WERI-Rb-1 (cell line): Measurements from ENCODE around the gene SPATA13.
A peak's percentile ranks its signal among the peaks of the same experiment; 100 is the strongest.

Experiments
- DNase-seq: peaks from one replicate; pipeline ENCODE4 v3.0.0-alpha.2; 2020
- H3K27ac ChIP-seq: fragments of 250-450 bp; sonication (Bioruptor Pico); 2 replicates; pipeline ENCODE4 v1.5.1; 2020; ENCODE audit warnings: mild to moderate bottlenecking, moderate library complexity
- H3K27me3 ChIP-seq: fragments of 250-450 bp; sonication (Bioruptor Pico); 2 replicates; pipeline ENCODE4 v1.5.1; 2021; ENCODE audit warnings: mild to moderate bottlenecking, low read depth, moderate library complexity; ENCODE audit not compliant: insufficient read depth, severe bottlenecking
- H3K36me3 ChIP-seq: fragments of 250-450 bp; sonication (Bioruptor Pico); 2 replicates; pipeline ENCODE4 v1.5.1; 2020; ENCODE audit warnings: mild to moderate bottlenecking, moderate library complexity
- H3K4me3 ChIP-seq: 2 replicates; pipeline ENCODE4 v1.5.1; 2011; ENCODE audit warnings: low read depth, mild to moderate bottlenecking, control low read depth, low read length
- H3K9me3 ChIP-seq: fragments of 250-450 bp; sonication (Bioruptor Pico); 2 replicates; pipeline ENCODE4 v1.5.1; 2021; ENCODE audit warnings: mild to moderate bottlenecking, moderate library complexity; ENCODE audit not compliant: severe bottlenecking
- TF ChIP-seq, protein P1 (sequence below): IDR thresholded peaks from 2 replicates; pipeline ENCODE4 v1.5.1; 2011; ENCODE audit warnings: low read depth, mild to moderate bottlenecking, control low read depth, inconsistent platforms, low read length

The SPATA13 gene

GRCh38 chr13:24134231-24134630 lies 26.3 kb upstream of the SPATA13 start:
- H3K27me3 ChIP-seq = no peaks in the 10 kb centered on the region
- H3K9me3 ChIP-seq = peaks cover 9% of the 10 kb centered on the region
- no peak for DNase-seq
- H3K36me3 ChIP-seq = no peaks in the 10 kb centered on the region
- no peak overlapping the region for H3K4me3 ChIP-seq
- TF ChIP-seq, protein P1, sequence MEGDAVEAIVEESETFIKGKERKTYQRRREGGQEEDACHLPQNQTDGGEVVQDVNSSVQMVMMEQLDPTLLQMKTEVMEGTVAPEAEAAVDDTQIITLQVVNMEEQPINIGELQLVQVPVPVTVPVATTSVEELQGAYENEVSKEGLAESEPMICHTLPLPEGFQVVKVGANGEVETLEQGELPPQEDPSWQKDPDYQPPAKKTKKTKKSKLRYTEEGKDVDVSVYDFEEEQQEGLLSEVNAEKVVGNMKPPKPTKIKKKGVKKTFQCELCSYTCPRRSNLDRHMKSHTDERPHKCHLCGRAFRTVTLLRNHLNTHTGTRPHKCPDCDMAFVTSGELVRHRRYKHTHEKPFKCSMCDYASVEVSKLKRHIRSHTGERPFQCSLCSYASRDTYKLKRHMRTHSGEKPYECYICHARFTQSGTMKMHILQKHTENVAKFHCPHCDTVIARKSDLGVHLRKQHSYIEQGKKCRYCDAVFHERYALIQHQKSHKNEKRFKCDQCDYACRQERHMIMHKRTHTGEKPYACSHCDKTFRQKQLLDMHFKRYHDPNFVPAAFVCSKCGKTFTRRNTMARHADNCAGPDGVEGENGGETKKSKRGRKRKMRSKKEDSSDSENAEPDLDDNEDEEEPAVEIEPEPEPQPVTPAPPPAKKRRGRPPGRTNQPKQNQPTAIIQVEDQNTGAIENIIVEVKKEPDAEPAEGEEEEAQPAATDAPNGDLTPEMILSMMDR = no peak
- H3K27ac ChIP-seq = no peak overlapping the region

DNA sequence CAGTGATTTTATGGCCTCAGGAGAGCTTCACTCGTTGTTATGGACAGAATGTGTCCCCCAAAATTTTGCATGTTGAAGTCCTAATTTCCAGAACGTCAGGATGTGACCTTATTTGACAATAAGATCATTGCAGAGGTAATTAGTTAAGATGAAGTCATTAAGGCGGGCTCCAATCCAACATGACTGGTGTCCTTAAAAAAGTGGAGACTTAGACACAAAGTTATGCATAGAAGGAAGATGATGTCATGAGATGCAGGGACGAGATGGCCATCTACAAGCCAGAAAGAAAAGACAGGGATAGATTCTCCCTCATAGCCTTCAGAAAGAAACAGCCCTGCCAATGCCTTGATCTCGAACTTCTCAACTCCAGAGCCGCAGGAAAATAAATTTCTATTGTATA lies 25.8 kb upstream of the SPATA13 start:
- Histone ChIP-seq H3K27ac (no peak overlapping the region), H3K36me3 (no peaks in the 10 kb centered on the region), H3K4me3 (no peak overlapping the region), H3K9me3 (peaks cover 9% of the 10 kb centered on the region), H3K27me3 (no peaks in the 10 kb centered on the region)
- TF ChIP-seq, protein P1 = no peak
- DNase-seq = no peak

DNA sequence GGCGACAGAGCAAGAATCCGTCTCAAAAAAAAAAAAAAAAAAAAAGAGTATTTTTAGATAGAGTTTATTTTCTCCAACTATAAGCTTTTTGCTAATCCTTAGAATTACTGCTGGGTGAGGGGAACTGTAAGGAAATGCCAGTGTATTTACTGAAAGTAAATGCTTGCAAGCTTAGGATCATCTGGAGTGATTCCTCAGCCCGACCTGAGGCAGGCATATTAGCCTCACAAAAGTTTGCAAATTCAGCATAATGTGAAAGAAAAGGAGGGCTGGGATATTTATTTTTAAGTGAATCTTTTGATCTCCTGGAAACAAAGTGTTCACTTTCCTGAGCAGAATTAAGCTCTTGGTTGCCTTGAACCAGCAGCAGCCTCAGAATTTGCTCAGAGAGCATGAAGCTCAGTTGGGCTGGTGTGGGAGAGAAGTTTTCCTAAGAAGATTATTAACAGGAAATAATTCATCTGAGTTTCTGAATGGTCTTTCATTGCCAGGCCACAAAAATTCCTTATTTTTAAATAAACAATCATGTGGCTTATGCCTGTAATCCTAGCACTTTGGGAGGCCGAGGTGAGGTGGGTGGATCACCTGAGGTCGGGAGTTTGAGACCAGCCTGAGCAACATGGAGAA lies 24.7 kb upstream of the SPATA13 start:
- H3K4me3 ChIP-seq = no peak overlapping the region
- DNase-seq = no peak
- no peaks in the 10 kb centered on the region for H3K36me3 ChIP-seq
- no peaks in the 10 kb centered on the region for H3K27me3 ChIP-seq
- TF ChIP-seq, protein P1 = no peak
- peaks cover 9% of the 10 kb centered on the region for H3K9me3 ChIP-seq
- no peak overlapping the region for H3K27ac ChIP-seq

DNA sequence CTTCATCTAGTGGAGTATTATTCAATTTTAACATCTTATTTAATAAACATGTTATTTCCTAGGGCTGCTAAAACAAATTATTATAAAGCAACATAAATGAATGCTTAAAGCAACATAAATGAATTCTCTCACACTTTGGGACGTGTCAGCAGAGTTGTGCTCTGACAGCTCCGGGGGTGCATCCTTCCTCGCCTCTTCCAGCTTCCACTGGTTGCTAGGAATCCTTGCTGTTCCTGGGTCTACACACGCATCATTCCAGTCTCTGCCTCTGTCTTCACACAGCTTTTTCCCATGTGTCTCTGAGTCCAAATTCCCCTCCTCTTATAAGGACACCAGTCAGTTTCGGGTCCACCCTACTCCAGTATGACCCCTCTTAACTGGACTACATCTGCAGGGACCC lies 21.6 kb upstream of the SPATA13 start:
- H3K4me3 ChIP-seq = no peak overlapping the region
- no peak for DNase-seq
- no peaks in the 10 kb centered on the region for H3K9me3 ChIP-seq
- no peak overlapping the region for H3K27ac ChIP-seq
- H3K27me3 ChIP-seq = no peaks in the 10 kb centered on the region
- TF ChIP-seq, protein P1 = no peak
- H3K36me3 ChIP-seq = no peaks in the 10 kb centered on the region

GRCh38 chr13:24141333-24141910 lies 19.1 kb upstream of the SPATA13 start:
- TF ChIP-seq, protein P1 = no peak

GRCh38 chr13:24142453-24142852 lies 18.1 kb upstream of the SPATA13 start:
- no peaks in the 10 kb centered on the region for H3K27me3 ChIP-seq
- no peaks in the 10 kb centered on the region for H3K36me3 ChIP-seq
- H3K9me3 ChIP-seq = no peaks in the 10 kb centered on the region
- no peak overlapping the region for H3K4me3 ChIP-seq
- TF ChIP-seq, protein P1 = no peak
- no peak overlapping the region for H3K27ac ChIP-seq
- no peak for DNase-seq

More at GRCh38 chr13:24141333-24141910, 19.1 kb upstream of the SPATA13 start:
- H3K4me3 ChIP-seq = no peak overlapping the region
- H3K9me3 ChIP-seq = no peaks in the 10 kb centered on the region
- H3K27me3 ChIP-seq = no peaks in the 10 kb centered on the region
- no peaks in the 10 kb centered on the region for H3K36me3 ChIP-seq
- peak; percentile 27 for DNase-seq
- no peak overlapping the region for H3K27ac ChIP-seq
